Astrocyte of the cerebellum (primary cell): ENCODE measurements around the gene MAPKAP1.

Source experiments
- DNase-seq: peaks from one replicate; pipeline ENCODE4 v3.0.0-alpha.2; 2011; ENCODE audit warnings: low read depth
- H3K4me3 ChIP-seq: 2 replicates; pipeline ENCODE4 v1.5.1; 2011; ENCODE audit warnings: mild to moderate bottlenecking, low read depth, low read length, moderate library complexity
- CTCF ChIP-seq: IDR thresholded peaks from 2 replicates; pipeline ENCODE4 v1.5.1; 2012; ENCODE audit warnings: low read length, low read depth, moderate library complexity, mild to moderate bottlenecking; ENCODE audit errors: missing control alignments
- in situ Hi-C: cut with HindIII; loops from 2 replicates; pipeline ENCODE4 v1.10.0; 2017; ENCODE audit warnings: low sequenced_read_pairs

MAPKAP1 gene

DNA sequence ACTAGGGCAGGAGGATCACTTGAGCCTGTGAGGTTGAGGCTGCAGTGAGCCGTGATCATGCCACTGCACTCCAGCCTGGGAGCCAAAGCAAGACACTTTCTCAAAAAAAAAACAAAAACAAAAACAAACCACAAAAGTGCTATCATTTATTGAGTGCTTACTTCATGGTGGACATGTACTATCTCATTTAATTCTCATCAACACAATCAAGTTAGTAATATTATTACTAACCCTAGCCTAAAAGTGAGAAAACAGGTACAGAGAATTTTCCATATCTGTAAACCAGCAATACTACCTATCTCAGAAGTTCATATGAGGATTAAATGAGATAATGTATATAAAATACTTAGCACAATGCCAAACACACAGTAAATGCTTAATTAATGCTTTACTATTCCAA lies 85.8 kb downstream of the MAPKAP1 start:
- H3K4me3 ChIP-seq: no peak overlapping the region
- in situ Hi-C loops: no loop called here
- TF ChIP-seq CTCF: no peak
- no peak for DNase-seq

- TF ChIP-seq CTCF: no peak
- in situ Hi-C loops: no loop called here
- DNase-seq: no peak
- no peak overlapping the region for H3K4me3 ChIP-seq
These were observed 86.8 kb downstream of the MAPKAP1 start for GRCh38 chr9:125620216-125620615.

DNA sequence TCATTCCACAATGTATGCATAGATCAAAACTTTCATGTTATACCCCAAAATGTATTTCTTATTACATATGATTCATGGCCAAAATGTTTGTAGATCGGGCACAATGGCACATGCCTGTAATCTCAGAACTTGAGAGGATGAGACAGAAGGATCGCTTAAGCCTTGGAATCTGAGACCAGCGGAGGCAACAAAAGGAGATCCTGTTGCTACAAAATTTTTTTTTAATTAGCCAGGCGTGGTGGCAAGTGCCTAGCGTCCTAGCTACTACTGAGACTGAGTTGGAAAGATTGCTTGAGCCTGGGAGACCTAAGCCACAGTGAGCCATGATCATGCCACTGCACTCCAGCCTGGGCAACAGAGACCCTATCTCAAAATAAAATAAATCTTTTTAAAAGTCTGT lies 89.9 kb downstream of the MAPKAP1 start:
- TF ChIP-seq CTCF: no peak
- no peak overlapping the region for H3K4me3 ChIP-seq
- DNase-seq: no peak
- in situ Hi-C loops: no loop called here

DNA sequence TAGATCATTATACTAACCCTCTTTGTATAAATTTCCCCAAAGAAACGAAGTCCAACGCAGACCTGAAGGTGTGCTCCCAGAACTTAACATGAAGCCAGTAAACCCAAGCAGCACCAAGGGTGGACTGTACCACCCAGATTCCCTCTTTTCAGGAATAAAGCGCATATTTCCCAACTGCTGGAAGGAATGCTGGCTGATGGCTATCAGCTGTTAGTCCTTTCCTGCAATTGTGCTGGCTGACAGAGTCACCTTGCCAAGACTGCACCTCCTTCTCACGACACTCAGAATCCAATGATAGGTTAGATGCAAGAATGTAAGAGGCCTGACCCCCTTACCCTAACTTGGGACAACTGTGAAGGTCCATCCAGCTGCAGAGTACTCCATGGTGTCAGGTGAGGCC lies 93.9 kb downstream of the MAPKAP1 start:
- no peak overlapping the region for H3K4me3 ChIP-seq
- no peak for TF ChIP-seq CTCF
- in situ Hi-C loops: no loop called here
- no peak for DNase-seq

- TF ChIP-seq CTCF: no peak
- DNase-seq: no peak
- no peak overlapping the region for H3K4me3 ChIP-seq
- in situ Hi-C loops: no loop called here
These were observed 94.4 kb downstream of the MAPKAP1 start for GRCh38 chr9:125612616-125613015.

GRCh38 chr9:125611121-125611765 lies 95.8 kb downstream of the MAPKAP1 start:
- H3K4me3 ChIP-seq: no peak overlapping the region
- in situ Hi-C loops: no loop called here
- DNase-seq: no peak
- TF ChIP-seq CTCF: no peak
